ENCODE data around the gene PARD6A.
A peak's percentile ranks its signal among the peaks of the same experiment; 100 is the strongest.

PARD6A gene

GRCh38 chr16:67660564-67661028 lies at the start of gene PARD6A:
TSS of gene PARD6A (plus strand) at chr16:67660960. CDS start at chr16:67661039, 79 bp downstream.
- DNase-seq, result peak; percentile 98

GRCh38 chr16:67613808-67614207 lies 47.0 kb upstream of the PARD6A start:
- DNase-seq, result peak; percentile 47

GRCh38 chr16:67628216-67628615 lies 32.5 kb upstream of the PARD6A start:
- no peak for DNase-seq

GRCh38 chr16:67632415-67633172 lies 28.2 kb upstream of the PARD6A start:
- no peak for DNase-seq

GRCh38 chr16:67636713-67637112 lies 24.0 kb upstream of the PARD6A start:
- no peak for DNase-seq

- no peak for DNase-seq
Observed at GRCh38 chr16:67637625-67638024, 23.1 kb upstream of the PARD6A start.

- no peak for DNase-seq
Observed at GRCh38 chr16:67641779-67642708, 18.7 kb upstream of the PARD6A start.

GRCh38 chr16:67644038-67644437 lies 16.7 kb upstream of the PARD6A start:
- DNase-seq, result no peak

- DNase-seq, result no peak
Observed at GRCh38 chr16:67645397-67646121, 15.2 kb upstream of the PARD6A start.

- DNase-seq, result no peak
Observed at GRCh38 chr16:67647111-67647651, 13.6 kb upstream of the PARD6A start.

GRCh38 chr16:67647681-67648080 lies 13.1 kb upstream of the PARD6A start:
- DNase-seq, result no peak

GRCh38 chr16:67648088-67648763 lies 12.5 kb upstream of the PARD6A start:
- no peak for DNase-seq

GRCh38 chr16:67648764-67649407 lies 11.9 kb upstream of the PARD6A start:
- DNase-seq, result no peak

- DNase-seq, result no peak
Observed at GRCh38 chr16:67649494-67649931, 11.2 kb upstream of the PARD6A start.

- no peak for DNase-seq
Observed at GRCh38 chr16:67650023-67650422, 10.7 kb upstream of the PARD6A start.

- no peak for DNase-seq
Observed at GRCh38 chr16:67651039-67651438, 9.7 kb upstream of the PARD6A start.

GRCh38 chr16:67651847-67652246 lies 8.9 kb upstream of the PARD6A start:
- no peak for DNase-seq

- no peak for DNase-seq
Observed at GRCh38 chr16:67652578-67653127, 8.1 kb upstream of the PARD6A start.

- DNase-seq, result no peak
Observed at GRCh38 chr16:67653128-67653788, 7.5 kb upstream of the PARD6A start.

- no peak for DNase-seq
Observed at GRCh38 chr16:67653789-67654402, 6.9 kb upstream of the PARD6A start.

Measured in activated CD4-positive, alpha-beta T cell treated with anti-CD3 and anti-CD28 coated beads for 48 hours (primary cell).